ENCODE measurements around the gene ENAM. TPM values are rescaled to one million over a fixed set of nuclear protein-coding genes. Genes with fewer than 3 reads are reported as not detected.

Gene ENAM
- total RNA-seq: 0.48 TPM in 1 of 2 replicates, not detected in the other

GRCh38 chr4:70628444-70628843 is at the start of gene ENAM:
Gene ENAM (plus strand): TSS chr4:70628744. CDS start chr4:70629501, 757 bp downstream.

GRCh38 chr4:70591955-70592582 is 36.5 kb upstream of the ENAM start, which contains the start of gene AMBN:
Gene AMBN (plus strand): TSS chr4:70592256. CDS start chr4:70592359, 103 bp downstream.

GRCh38 chr4:70666369-70666768 is 37.8 kb downstream of the ENAM start, which contains the start of gene JCHAIN:
Gene JCHAIN (minus strand): TSS chr4:70666508. CDS start chr4:70666490, 18 bp downstream.

GRCh38 chr4:70687821-70688794 is 59.6 kb downstream of the ENAM start, which contains the start of gene UTP3:
Gene UTP3 (plus strand): TSS chr4:70688532. CDS start chr4:70688678, 146 bp downstream.

Other genes with a start within 250 kb of the ENAM start
- not detected in 2 replicates for gene SMR3B, start 245.6 kb upstream of the ENAM start, total RNA-seq
- not detected in 2 replicates for gene OPRPN, start 230.8 kb upstream of the ENAM start, total RNA-seq
- not detected in 2 replicates for gene MUC7, start 156.5 kb upstream of the ENAM start, total RNA-seq
- gene AMTN, start 110.2 kb upstream of the ENAM start, total RNA-seq: 0.85 and 1.9 TPM in 2 replicates
- not detected in 2 replicates for gene AMBN, start 36.5 kb upstream of the ENAM start, total RNA-seq
- not detected in 2 replicates for gene JCHAIN, start 37.8 kb downstream of the ENAM start, total RNA-seq
- gene UTP3, start 59.8 kb downstream of the ENAM start, total RNA-seq: 10.7 and 12.8 TPM in 2 replicates
- 36.6 and 43.7 TPM in 2 replicates for gene RUFY3, start 93.2 kb downstream of the ENAM start, total RNA-seq
- gene GRSF1, start 211.1 kb downstream of the ENAM start, total RNA-seq: 87.6 and 94.7 TPM in 2 replicates

Data from tracheal epithelial cell (primary cell).